OCI-LY7 (cell line): ENCODE measurements around the gene SMIM26.

ENCODE experiments used
- EZH2phosphoT487 ChIP-seq: fragments of 200-600 bp; sonication (generic); IDR thresholded peaks from 2 replicates; pipeline ENCODE4 v1.6.1; 2018; ENCODE audit warnings: low read depth, borderline replicate concordance, mild to moderate bottlenecking, mixed run types, antibody characterized with exemption, low read length, moderate library complexity, mixed read lengths
- TF ChIP-seq, protein P1 (sequence below): fragments of 200-600 bp; sonication (generic); conservative IDR thresholded peaks from 2 replicates; pipeline ENCODE4 v1.5.1; 2014; ENCODE audit warnings: mild to moderate bottlenecking, antibody characterized with exemption, low read length, moderate library complexity, mixed read lengths

DNA sequence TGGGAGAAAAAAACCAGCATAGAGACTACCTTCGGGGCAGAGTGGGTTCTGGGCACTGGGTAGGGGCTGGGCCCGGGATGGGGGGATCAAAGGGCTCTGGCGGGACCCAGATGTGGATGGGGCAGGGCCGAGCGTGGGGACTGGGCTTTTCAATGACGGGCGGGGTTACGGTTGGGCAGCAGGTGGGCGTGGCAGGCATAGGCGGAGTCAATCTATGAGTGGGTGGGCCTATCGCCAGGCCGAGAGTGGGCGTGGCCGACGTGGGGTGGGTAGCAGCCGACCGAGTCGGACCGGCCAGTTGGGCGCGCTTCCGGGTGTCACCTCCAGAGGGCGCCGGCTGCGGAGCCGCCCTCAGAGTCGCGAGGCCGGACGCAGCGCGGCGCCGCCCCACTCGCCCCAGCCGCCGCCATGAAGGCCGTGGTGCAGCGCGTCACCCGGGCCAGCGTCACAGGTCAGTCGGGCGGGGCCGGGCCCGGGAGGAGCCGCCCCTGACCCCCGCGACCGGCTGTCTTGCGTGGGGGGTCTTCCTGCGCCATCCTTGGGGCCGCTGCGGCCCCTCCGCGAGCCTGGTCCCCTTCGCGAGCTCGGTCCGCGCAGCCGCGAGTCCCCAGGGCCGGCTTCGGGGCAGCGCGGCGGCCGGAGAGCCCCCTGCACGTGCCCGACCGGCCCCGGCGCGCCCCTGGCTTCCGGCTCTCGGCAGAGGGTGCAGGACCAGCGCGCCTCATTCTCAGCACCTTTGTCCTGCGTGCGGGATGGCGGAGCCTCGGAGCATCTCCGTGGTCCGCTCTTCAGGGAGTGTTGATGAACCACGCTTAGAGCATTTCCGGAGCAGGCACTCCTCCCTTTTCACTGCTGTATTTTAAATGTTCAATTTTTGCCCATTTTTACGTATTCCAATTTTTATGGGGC, 20.7 kb downstream of the SMIM26 start, which contains the start of gene DTD1:
- TF ChIP-seq, protein P1, sequence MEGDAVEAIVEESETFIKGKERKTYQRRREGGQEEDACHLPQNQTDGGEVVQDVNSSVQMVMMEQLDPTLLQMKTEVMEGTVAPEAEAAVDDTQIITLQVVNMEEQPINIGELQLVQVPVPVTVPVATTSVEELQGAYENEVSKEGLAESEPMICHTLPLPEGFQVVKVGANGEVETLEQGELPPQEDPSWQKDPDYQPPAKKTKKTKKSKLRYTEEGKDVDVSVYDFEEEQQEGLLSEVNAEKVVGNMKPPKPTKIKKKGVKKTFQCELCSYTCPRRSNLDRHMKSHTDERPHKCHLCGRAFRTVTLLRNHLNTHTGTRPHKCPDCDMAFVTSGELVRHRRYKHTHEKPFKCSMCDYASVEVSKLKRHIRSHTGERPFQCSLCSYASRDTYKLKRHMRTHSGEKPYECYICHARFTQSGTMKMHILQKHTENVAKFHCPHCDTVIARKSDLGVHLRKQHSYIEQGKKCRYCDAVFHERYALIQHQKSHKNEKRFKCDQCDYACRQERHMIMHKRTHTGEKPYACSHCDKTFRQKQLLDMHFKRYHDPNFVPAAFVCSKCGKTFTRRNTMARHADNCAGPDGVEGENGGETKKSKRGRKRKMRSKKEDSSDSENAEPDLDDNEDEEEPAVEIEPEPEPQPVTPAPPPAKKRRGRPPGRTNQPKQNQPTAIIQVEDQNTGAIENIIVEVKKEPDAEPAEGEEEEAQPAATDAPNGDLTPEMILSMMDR = peak; percentile 76
- TF ChIP-seq EZH2phosphoT487 = no peak
